B cell (primary cell): ENCODE measurements around the gene C1orf87.

Experiments used
- EZH2 ChIP-seq: IDR thresholded peaks from 2 replicates; pipeline ENCODE4 v1.6.1; 2012; ENCODE audit warnings: borderline replicate concordance, low read depth, mild to moderate bottlenecking, moderate library complexity, low read length; ENCODE audit not compliant: insufficient read depth, poor library complexity, severe bottlenecking
- TF ChIP-seq, protein P1 (sequence below): fragments of 200-600 bp; IDR thresholded peaks from one replicate; pipeline ENCODE4 v1.8.0; 2022; ENCODE audit warnings: antibody characterized with exemption, mild to moderate bottlenecking

DNA sequence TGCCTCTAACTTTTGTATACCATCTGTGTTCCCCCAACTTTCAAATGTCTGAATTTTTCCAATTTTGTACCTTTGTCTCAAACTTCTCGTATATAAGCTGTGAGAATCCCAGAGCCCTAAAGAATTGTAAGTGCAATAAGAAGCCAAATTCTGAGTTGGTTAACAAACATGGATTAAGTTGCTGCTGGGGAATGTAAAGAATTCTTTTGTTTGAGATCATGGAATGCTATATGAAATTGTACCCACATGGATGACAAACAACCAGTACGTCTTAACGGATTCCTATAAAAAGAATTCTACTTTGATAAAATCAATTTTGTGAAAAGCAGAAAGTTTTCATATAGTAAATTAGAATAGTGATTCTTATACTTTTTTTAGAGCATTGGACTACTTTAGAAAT lies 74.6 kb downstream of the C1orf87 start:
- TF ChIP-seq, protein P1, sequence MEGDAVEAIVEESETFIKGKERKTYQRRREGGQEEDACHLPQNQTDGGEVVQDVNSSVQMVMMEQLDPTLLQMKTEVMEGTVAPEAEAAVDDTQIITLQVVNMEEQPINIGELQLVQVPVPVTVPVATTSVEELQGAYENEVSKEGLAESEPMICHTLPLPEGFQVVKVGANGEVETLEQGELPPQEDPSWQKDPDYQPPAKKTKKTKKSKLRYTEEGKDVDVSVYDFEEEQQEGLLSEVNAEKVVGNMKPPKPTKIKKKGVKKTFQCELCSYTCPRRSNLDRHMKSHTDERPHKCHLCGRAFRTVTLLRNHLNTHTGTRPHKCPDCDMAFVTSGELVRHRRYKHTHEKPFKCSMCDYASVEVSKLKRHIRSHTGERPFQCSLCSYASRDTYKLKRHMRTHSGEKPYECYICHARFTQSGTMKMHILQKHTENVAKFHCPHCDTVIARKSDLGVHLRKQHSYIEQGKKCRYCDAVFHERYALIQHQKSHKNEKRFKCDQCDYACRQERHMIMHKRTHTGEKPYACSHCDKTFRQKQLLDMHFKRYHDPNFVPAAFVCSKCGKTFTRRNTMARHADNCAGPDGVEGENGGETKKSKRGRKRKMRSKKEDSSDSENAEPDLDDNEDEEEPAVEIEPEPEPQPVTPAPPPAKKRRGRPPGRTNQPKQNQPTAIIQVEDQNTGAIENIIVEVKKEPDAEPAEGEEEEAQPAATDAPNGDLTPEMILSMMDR: no peak
- no peak for TF ChIP-seq EZH2
